GM12864 (cell line): Measurements from ENCODE around the gene TSPY3.
"Not testable (repeated sequence)": the region's sequence is repeated elsewhere in the genome, so short reads cannot be mapped to it uniquely, and the experiment has no call there.

Experiments used
- DNase-seq: peaks from one replicate; pipeline ENCODE4 v3.0.0-alpha.2; 2011; ENCODE audit warnings: low read depth
- H3K4me3 ChIP-seq: 2 replicates; pipeline ENCODE4 v1.5.1; 2011; ENCODE audit warnings: mild to moderate bottlenecking, low read depth, low read length, control low read depth

The TSPY3 gene, protein sequence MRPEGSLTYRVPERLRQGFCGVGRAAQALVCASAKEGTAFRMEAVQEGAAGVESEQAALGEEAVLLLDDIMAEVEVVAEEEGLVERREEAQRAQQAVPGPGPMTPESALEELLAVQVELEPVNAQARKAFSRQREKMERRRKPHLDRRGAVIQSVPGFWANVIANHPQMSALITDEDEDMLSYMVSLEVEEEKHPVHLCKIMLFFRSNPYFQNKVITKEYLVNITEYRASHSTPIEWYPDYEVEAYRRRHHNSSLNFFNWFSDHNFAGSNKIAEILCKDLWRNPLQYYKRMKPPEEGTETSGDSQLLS

DNA sequence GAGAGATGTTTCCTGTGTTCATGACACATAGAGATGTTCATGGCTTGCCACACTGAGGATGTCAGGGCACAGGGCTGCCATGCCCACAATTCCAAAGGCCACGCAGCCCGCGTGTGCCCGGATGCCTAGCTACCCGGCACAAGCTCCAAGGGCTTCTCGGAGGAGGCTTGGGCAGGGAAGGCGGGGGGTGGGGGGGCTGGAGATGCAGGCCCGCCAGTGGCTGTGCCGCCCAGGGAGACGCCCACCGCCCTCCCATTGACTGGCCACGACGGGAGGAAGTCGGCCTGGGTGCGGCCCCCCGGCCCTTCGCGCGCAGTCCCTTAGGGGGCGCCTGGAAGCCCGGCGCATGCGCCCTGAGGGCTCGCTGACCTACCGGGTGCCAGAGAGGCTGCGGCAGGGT is at the start of gene TSPY3:
Gene TSPY3, plus strand, starts transcription at position 301 of the 400 bp plus-strand sequence. Its CDS starts 46 bp downstream, at position 347.
- DNase-seq, H3K4me3 ChIP-seq: not testable (repeated sequence)

DNA sequence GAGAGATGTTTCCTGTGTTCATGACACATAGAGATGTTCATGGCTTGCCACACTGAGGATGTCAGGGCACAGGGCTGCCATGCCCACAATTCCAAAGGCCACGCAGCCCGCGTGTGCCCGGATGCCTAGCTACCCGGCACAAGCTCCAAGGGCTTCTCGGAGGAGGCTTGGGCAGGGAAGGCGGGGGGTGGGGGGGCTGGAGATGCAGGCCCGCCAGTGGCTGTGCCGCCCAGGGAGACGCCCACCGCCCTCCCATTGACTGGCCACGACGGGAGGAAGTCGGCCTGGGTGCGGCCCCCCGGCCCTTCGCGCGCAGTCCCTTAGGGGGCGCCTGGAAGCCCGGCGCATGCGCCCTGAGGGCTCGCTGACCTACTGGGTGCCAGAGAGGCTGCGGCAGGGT is 40.7 kb upstream of the TSPY3 start, which contains the start of gene TSPY8:
Gene TSPY8, plus strand, starts transcription at position 301 of the 400 bp plus-strand sequence. Its CDS starts 46 bp downstream, at position 347.
- not testable (repeated sequence) for H3K4me3 ChIP-seq, DNase-seq

DNA sequence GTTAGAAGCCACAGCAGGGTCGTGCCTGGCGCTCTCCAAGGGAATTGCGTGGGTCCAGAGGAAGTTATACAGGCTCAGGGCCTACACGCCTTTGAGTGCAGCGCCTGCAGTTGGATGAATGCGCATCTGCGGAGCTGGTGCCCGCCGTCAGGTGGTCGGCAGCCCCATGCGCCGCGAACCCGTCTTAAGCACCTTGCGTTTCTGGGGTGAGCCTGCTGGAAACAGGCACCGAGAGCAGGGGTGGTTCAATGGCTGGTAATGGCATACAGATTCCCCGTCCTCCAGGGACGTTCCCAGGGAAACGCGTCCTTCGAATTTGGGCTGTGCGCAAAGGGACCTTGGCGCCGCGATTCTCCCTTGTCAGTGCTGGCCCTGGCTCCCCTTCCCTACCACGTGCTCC is 1.7 kb upstream of the TSPY3 start:
- not testable (repeated sequence) for H3K4me3 ChIP-seq, DNase-seq
